SK-N-SH (cell line): ENCODE measurements around the gene NFIA. TPM values are rescaled to one million over a fixed set of nuclear protein-coding genes. Genes with fewer than 3 reads are reported as not detected.

Experiments
- CTCF ChIA-PET: fragments of 300-600, 350-600 bp; formaldehyde crosslinking; extraction: SDS; loops from one replicate; lab custom pipeline; 2021; lab: Yijun Ruan, JAX
- POLR2A ChIA-PET: fragments of 350-600 bp; sonication (Branson Sonifier 250); formaldehyde crosslinking; extraction: SDS; loops from one replicate; lab custom pipeline; 2020; ENCODE audit warnings: antibody characterized with exemption, inconsistent platforms; lab: Yijun Ruan, JAX
- DNase-seq: peaks from one replicate; pipeline ENCODE4 v3.0.0; 2012
- H2AFZ ChIP-seq: fragments of 200-600 bp; sonication (generic); 2 replicates; pipeline ENCODE4 v1.8.1; 2016; ENCODE audit warnings: antibody characterized with exemption, mild to moderate bottlenecking, low read depth
- H3F3A ChIP-seq: fragments of 200-600 bp; sonication (generic); replicated peaks from 2 replicates; pipeline ENCODE3; 2016; ENCODE audit warnings: antibody characterized with exemption, mild to moderate bottlenecking; ENCODE audit not compliant: insufficient read depth
- H3K27ac ChIP-seq, 2 experiments: fragments of 200-500 bp in 1 of 2; fragments of 200-600 bp in 1 of 2; sonication (Bioruptor generic) in 1 of 2; sonication (generic), shearing (Covaris generic) in 1 of 2; 2 replicates each; pipeline versions ENCODE4 v1.5.1 to v1.6.1; 2014 to 2016; ENCODE audit warnings: low read depth in 2 of 2, inconsistent platforms in 1 of 2, low read length in 1 of 2, mild to moderate bottlenecking in 1 of 2, mixed read lengths in 1 of 2
- H3K27me3 ChIP-seq: fragments of 200-600 bp; sonication (generic), shearing (Covaris generic); 2 replicates; pipeline ENCODE4 v1.6.1; 2016; ENCODE audit warnings: mixed run types; ENCODE audit not compliant: insufficient read depth
- H3K36me3 ChIP-seq, 2 experiments: fragments of 200-500 bp in 1 of 2; fragments of 200-600 bp in 1 of 2; sonication (Bioruptor generic) in 1 of 2; sonication (generic) in 1 of 2; replicated peaks in 1 of 2; 2 replicates each; pipeline versions ENCODE3 to v1.5.1; 2014 to 2016; ENCODE audit warnings: low read length in 1 of 2, mild to moderate bottlenecking in 1 of 2; ENCODE audit not compliant: insufficient read depth in 2 of 2, control insufficient read depth in 1 of 2
- H3K4me1 ChIP-seq, 2 experiments: fragments of 200-500 bp in 1 of 2; fragments of 200-600 bp in 1 of 2; sonication (Bioruptor generic) in 1 of 2; sonication (generic), shearing (Covaris generic) in 1 of 2; 2 replicates each; pipeline versions ENCODE4 v1.5.1 to v1.6.1; 2014 to 2016; ENCODE audit warnings: low read depth in 1 of 2, low read length in 1 of 2, mixed run types in 1 of 2; ENCODE audit not compliant: insufficient read depth in 2 of 2, control insufficient read depth in 1 of 2
- H3K4me2 ChIP-seq: fragments of 200-600 bp; sonication (generic), shearing (Covaris generic); 2 replicates; pipeline ENCODE4 v1.6.1; 2017; ENCODE audit warnings: mixed run types
- H3K4me3 ChIP-seq, 2 experiments: fragments of 200-500 bp in 1 of 2; fragments of 200-600 bp in 1 of 2; sonication (Bioruptor generic) in 1 of 2; sonication (generic), shearing (Covaris generic) in 1 of 2; 2 replicates each; pipeline versions ENCODE4 v1.5.1 to v1.8.1; 2014 to 2016; ENCODE audit warnings: low read depth in 2 of 2, inconsistent platforms in 1 of 2, low read length in 1 of 2, mild to moderate bottlenecking in 1 of 2, mixed read lengths in 1 of 2, moderate library complexity in 1 of 2
- H3K79me2 ChIP-seq: fragments of 200-600 bp; sonication (generic); 2 replicates; pipeline ENCODE4 v1.8.1; 2017; ENCODE audit warnings: mild to moderate bottlenecking; ENCODE audit not compliant: insufficient read depth
- H3K9ac ChIP-seq: fragments of 200-600 bp; sonication (generic); 2 replicates; pipeline ENCODE4 v1.6.1; 2017; ENCODE audit warnings: mixed run types
- H3K9me2 ChIP-seq: fragments of 200-600 bp; sonication (generic); 2 replicates; pipeline ENCODE4 v1.6.1; 2017; ENCODE audit warnings: mixed run types
- H3K9me3 ChIP-seq: fragments of 200-600 bp; sonication (generic); 2 replicates; pipeline ENCODE4 v1.6.1; 2017; ENCODE audit warnings: mixed run types, mild to moderate bottlenecking, moderate library complexity
- H4K20me1 ChIP-seq: fragments of 200-600 bp; sonication (generic); 2 replicates; pipeline ENCODE4 v1.6.1; 2017; ENCODE audit warnings: mild to moderate bottlenecking, mixed run types; ENCODE audit not compliant: insufficient read depth
- CTCF ChIP-seq: fragments of 200-600 bp; sonication (generic); IDR thresholded peaks from 2 replicates; pipeline ENCODE4 v1.6.1; 2017; ENCODE audit warnings: antibody characterized with exemption, mild to moderate bottlenecking, moderate library complexity
- ELF1 ChIP-seq: IDR thresholded peaks from 2 replicates; pipeline ENCODE4 v1.4.0; 2012
- FOXJ3 ChIP-seq: sonication (generic); formaldehyde crosslinking; IDR thresholded peaks from 2 replicates; pipeline ENCODE4 v1.5.1; 2020; ENCODE audit warnings: mild to moderate bottlenecking, missing genetic modification reagents
- FOXM1 ChIP-seq: IDR thresholded peaks from 2 replicates; pipeline ENCODE4 v1.4.0; 2012; ENCODE audit warnings: low read depth, mild to moderate bottlenecking
- GABPA ChIP-seq: IDR thresholded peaks from 2 replicates; pipeline ENCODE4 v1.4.0; 2012; ENCODE audit warnings: low read depth, mild to moderate bottlenecking
- JUND ChIP-seq: IDR thresholded peaks from 2 replicates; pipeline ENCODE4 v1.4.0; 2012
- MAX ChIP-seq: IDR thresholded peaks from 2 replicates; pipeline ENCODE4 v1.4.0; 2012; ENCODE audit warnings: low read depth
- MEF2A ChIP-seq: IDR thresholded peaks from 2 replicates; pipeline ENCODE4 v1.4.0; 2012; ENCODE audit warnings: low read depth, borderline replicate concordance
- NFIC ChIP-seq: IDR thresholded peaks from 2 replicates; pipeline ENCODE4 v1.4.0; 2012; ENCODE audit warnings: borderline replicate concordance
- NRF1 ChIP-seq: IDR thresholded peaks from 2 replicates; pipeline ENCODE4 v1.6.1; 2012; ENCODE audit warnings: low read depth, mild to moderate bottlenecking, low read length
- RXRA ChIP-seq: IDR thresholded peaks from 2 replicates; pipeline ENCODE4 v1.4.0; 2012; ENCODE audit warnings: low read depth, mild to moderate bottlenecking, borderline replicate concordance
- SMC3 ChIP-seq: IDR thresholded peaks from 2 replicates; pipeline ENCODE4 v1.6.1; 2012; ENCODE audit warnings: low read depth, low read length, improper control_type of control experiment
- TCF12 ChIP-seq: IDR thresholded peaks from 2 replicates; pipeline ENCODE4 v1.4.0; 2012
- WGBS: methylation state at CpG from one replicate; pipeline ENCODE4 v1.1.6; 2017; ENCODE audit warnings: low lambda C conversion rate; 5-methylcytosine and 5-hydroxymethylcytosine counted together
- polyA plus RNA-seq, 3 experiments: library from polyadenylated mRNA; depleted of rRNA; stranded (reverse); fragments of >200 nt; gene quantifications; 2 replicates each; pipeline ENCODE4 v1.2.3, GENCODE V29; 2012
- TF ChIP-seq, protein P1 (sequence below): fragments of 150-350 bp; IDR thresholded peaks from 2 replicates; pipeline ENCODE4 v1.6.1; 2017; ENCODE audit warnings: antibody characterized with exemption, low read length, low read depth, borderline replicate concordance
- TF ChIP-seq, protein P2 (sequence below): IDR thresholded peaks from 2 replicates; pipeline ENCODE4 v1.4.0; 2012; ENCODE audit warnings: low read depth, borderline replicate concordance

The NFIA gene
- polyA plus RNA-seq, 1 of the 3 experiments (the other 2 are of a cell fraction), result 3.3 TPM

- CTCF ChIA-PET, result no interaction called here
- H2AFZ ChIP-seq, result no peak overlapping the region
- H3K9me2 ChIP-seq, result no peaks in the 10 kb centered on the region
- no peaks in the 10 kb centered on the region for H3K36me3 ChIP-seq
- H3F3A ChIP-seq, result no peaks in the 10 kb centered on the region
- no peak for DNase-seq
- no peaks in the 10 kb centered on the region for H4K20me1 ChIP-seq
- no peak overlapping the region for H3K4me3 ChIP-seq
- POLR2A ChIA-PET, result no interaction called here
- H3K9me3 ChIP-seq, result no peaks in the 10 kb centered on the region
- no peak overlapping the region for H3K9ac ChIP-seq
- no peak overlapping the region for H3K27ac ChIP-seq
- H3K4me2 ChIP-seq, result no peak overlapping the region
- no peaks in the 10 kb centered on the region for H3K27me3 ChIP-seq
- WGBS, result 79% methylated on average over 3 of the region's 3 CpGs
- no peaks in the 10 kb centered on the region for H3K79me2 ChIP-seq
- peaks cover 0 to 8% of the 10 kb centered on the region in 2 experiments; a peak in 3 of 4 replicates for H3K4me1 ChIP-seq
- TF ChIP-seq MEF2A (no peak), FOXM1 (no peak), FOXJ3 (CRISPR knock-in tag) (no peak), TCF12 (no peak), SMC3 (no peak), ELF1 (no peak), NRF1 (no peak), RXRA (no peak), MAX (no peak), JUND (no peak), GABPA (no peak)
- TF ChIP-seq, protein P1, sequence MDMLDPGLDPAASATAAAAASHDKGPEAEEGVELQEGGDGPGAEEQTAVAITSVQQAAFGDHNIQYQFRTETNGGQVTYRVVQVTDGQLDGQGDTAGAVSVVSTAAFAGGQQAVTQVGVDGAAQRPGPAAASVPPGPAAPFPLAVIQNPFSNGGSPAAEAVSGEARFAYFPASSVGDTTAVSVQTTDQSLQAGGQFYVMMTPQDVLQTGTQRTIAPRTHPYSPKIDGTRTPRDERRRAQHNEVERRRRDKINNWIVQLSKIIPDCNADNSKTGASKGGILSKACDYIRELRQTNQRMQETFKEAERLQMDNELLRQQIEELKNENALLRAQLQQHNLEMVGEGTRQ, result no peak
- TF ChIP-seq, protein P2, sequence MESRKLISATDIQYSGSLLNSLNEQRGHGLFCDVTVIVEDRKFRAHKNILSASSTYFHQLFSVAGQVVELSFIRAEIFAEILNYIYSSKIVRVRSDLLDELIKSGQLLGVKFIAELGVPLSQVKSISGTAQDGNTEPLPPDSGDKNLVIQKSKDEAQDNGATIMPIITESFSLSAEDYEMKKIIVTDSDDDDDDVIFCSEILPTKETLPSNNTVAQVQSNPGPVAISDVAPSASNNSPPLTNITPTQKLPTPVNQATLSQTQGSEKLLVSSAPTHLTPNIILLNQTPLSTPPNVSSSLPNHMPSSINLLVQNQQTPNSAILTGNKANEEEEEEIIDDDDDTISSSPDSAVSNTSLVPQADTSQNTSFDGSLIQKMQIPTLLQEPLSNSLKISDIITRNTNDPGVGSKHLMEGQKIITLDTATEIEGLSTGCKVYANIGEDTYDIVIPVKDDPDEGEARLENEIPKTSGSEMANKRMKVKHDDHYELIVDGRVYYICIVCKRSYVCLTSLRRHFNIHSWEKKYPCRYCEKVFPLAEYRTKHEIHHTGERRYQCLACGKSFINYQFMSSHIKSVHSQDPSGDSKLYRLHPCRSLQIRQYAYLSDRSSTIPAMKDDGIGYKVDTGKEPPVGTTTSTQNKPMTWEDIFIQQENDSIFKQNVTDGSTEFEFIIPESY, result no peak
These were observed 218.5 kb downstream of the NFIA start for GRCh38 chr1:61300899-61301298.

GRCh38 chr1:61301824-61302657 is 219.7 kb downstream of the NFIA start:
- WGBS, result 61% methylated on average over 4 of the region's 4 CpGs
- 0 out of 2 replicates have a peak overlapping the region, but pooled peaks have one; percentile 23 for H3K4me2 ChIP-seq
- H3K79me2 ChIP-seq, result no peaks in the 10 kb centered on the region

More at GRCh38 chr1:61301824-61302657, 219.7 kb downstream of the NFIA start:
- H3K9me2 ChIP-seq, result no peaks in the 10 kb centered on the region
- H3K27ac ChIP-seq, result peak overlapping the region in 1 of 2 experiments; percentile 41; a peak in 3 of 4 replicates
- no peaks in the 10 kb centered on the region for H3K36me3 ChIP-seq
- H3K27me3 ChIP-seq, result no peaks in the 10 kb centered on the region
- H2AFZ ChIP-seq, result peak overlapping the region; percentile 33; the same call in 1 of the 2 replicates
- TF ChIP-seq NFIC (no peak), CTCF (no peak)
- no peak overlapping the region for H3K4me3 ChIP-seq
- POLR2A ChIA-PET, result no interaction called here
- no peaks in the 10 kb centered on the region for H3F3A ChIP-seq
- CTCF ChIA-PET, result interaction anchor here (1.3 kb wide), 1 partner anchor 17 kb away, joined by 3 read pairs; no protein-coding TSS in a partner anchor
- peaks cover under 1 to 8% of the 10 kb centered on the region in 2 experiments; a peak in 3 of 4 replicates for H3K4me1 ChIP-seq
- no peak for DNase-seq
- no peaks in the 10 kb centered on the region for H3K9me3 ChIP-seq
- no peak overlapping the region for H3K9ac ChIP-seq
- H4K20me1 ChIP-seq, result no peaks in the 10 kb centered on the region
